NCI-H2227 (cell line): Measurements from ENCODE around the gene C1orf141.
"Not testable (repeated sequence)": the region's sequence is repeated elsewhere in the genome, so short reads cannot be mapped to it uniquely, and the experiment has no call there.

Experiments used
- DNase-seq: peaks from one replicate; lab custom pipeline; 2025; ENCODE audit not compliant: unreplicated experiment; lab: John Stamatoyannopoulos, UW

C1orf141 gene

GRCh38 chr1:67143966-67144365 lies 9.2 kb upstream of the C1orf141 start:
- DNase-seq = no peak

GRCh38 chr1:67142931-67143330 lies 8.2 kb upstream of the C1orf141 start:
- DNase-seq = no peak

- DNase-seq = not testable (repeated sequence)
Measured at GRCh38 chr1:67141832-67142231, 7.1 kb upstream of the C1orf141 start.

- no peak for DNase-seq
Measured at GRCh38 chr1:67140460-67140859, 5.7 kb upstream of the C1orf141 start.

- no peak for DNase-seq
Measured at GRCh38 chr1:67138813-67139499, 4.2 kb upstream of the C1orf141 start.

- no peak for DNase-seq
Measured at GRCh38 chr1:67137307-67137753, 2.6 kb upstream of the C1orf141 start.

GRCh38 chr1:67135354-67135753 lies 584 bp upstream of the C1orf141 start:
- DNase-seq = no peak

- DNase-seq = no peak
Measured at GRCh38 chr1:67133177-67133576, 1.6 kb downstream of the C1orf141 start.

GRCh38 chr1:67130673-67131072 lies 4.1 kb downstream of the C1orf141 start:
- DNase-seq = no peak

GRCh38 chr1:67126974-67127373 lies 7.8 kb downstream of the C1orf141 start:
- DNase-seq = no peak

- DNase-seq = no peak
Measured at GRCh38 chr1:67126111-67126746, 8.5 kb downstream of the C1orf141 start.

GRCh38 chr1:67124455-67124854 lies 10.3 kb downstream of the C1orf141 start:
- no peak for DNase-seq

GRCh38 chr1:67120855-67121619 lies 13.7 kb downstream of the C1orf141 start:
- no peak for DNase-seq

GRCh38 chr1:67118646-67119045 lies 16.1 kb downstream of the C1orf141 start:
- DNase-seq = no peak

- no peak for DNase-seq
Measured at GRCh38 chr1:67118191-67118590, 16.6 kb downstream of the C1orf141 start.

GRCh38 chr1:67114162-67114561 lies 20.6 kb downstream of the C1orf141 start:
- DNase-seq = no peak

GRCh38 chr1:67110352-67110751 lies 24.4 kb downstream of the C1orf141 start:
- no peak for DNase-seq

- no peak for DNase-seq
Measured at GRCh38 chr1:67105508-67105907, 29.3 kb downstream of the C1orf141 start.

GRCh38 chr1:67103548-67103947 lies 31.2 kb downstream of the C1orf141 start:
- DNase-seq = no peak

- no peak for DNase-seq
Measured at GRCh38 chr1:67100833-67101232, 33.9 kb downstream of the C1orf141 start.

- DNase-seq = no peak
Measured at GRCh38 chr1:67097305-67097704, 37.5 kb downstream of the C1orf141 start.

- no peak for DNase-seq
Measured at GRCh38 chr1:67094191-67094590, 40.6 kb downstream of the C1orf141 start.
